A673 (cell line): ENCODE data around the gene HDAC8.

ENCODE experiments used
- CTCF ChIP-seq: fragments of 300-800, 200-600 bp; sonication (generic); conservative IDR thresholded peaks from 2 replicates; pipeline ENCODE4 v1.5.1; 2017; ENCODE audit warnings: low read depth, mild to moderate bottlenecking, antibody characterized with exemption, low read length, moderate library complexity, mixed read lengths
- EZH2 ChIP-seq: fragments of 200-600 bp; sonication (generic); IDR thresholded peaks from 2 replicates; pipeline ENCODE4 v1.6.1; 2017; ENCODE audit warnings: borderline replicate concordance, low read depth, mild to moderate bottlenecking, mixed read lengths, antibody characterized with exemption, low read length; ENCODE audit not compliant: poor library complexity, severe bottlenecking

GRCh38 chrX:72461288-72461687 lies 111.4 kb downstream of the HDAC8 start:
- TF ChIP-seq CTCF (no peak), EZH2 (no peak)
